ENCODE measurements around the gene KRT33B. TPM values are rescaled to one million over a fixed set of nuclear protein-coding genes. Genes with fewer than 3 reads are reported as not detected.
"Not testable (repeated sequence)": the region's sequence is repeated elsewhere in the genome, so short reads cannot be mapped to it uniquely, and the experiment has no call there.

The KRT33B gene
- total and polyA plus RNA-seq, 2 of the 8 experiments (the other 6 are each of a cell fraction or from before 2014, with no cell fraction given) = not detected

DNA sequence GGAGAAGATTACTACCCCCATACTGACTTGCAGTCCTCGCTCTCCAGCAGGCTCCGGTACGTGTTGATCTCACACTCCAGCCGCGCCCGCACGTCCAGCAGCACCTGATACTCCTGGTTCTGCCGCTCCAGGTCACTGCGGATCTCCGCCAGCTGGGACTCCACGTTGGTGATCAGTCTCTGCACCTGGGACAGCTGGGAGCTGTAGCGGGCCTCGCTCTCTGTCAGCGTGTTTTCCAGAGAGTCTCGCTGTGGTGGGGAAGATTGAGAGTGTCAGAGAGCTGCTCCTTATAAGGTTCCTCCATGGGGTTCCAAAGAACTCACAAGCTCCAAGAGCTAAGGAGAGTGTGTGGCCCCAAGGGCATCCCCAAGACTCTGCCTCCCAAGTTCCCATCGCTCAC, 23.2 kb downstream of the KRT33B start:
- H3K36me3 ChIP-seq (ENCODE audit: control insufficient read depth in 2 of 4, insufficient read depth in 4 of 4, low read length in 3 of 4); H2AFZ ChIP-seq (ENCODE audit: low read length); POLR2A ChIA-PET (ENCODE audit: partially characterized antibody); H3K79me2 ChIP-seq (ENCODE audit: control insufficient read depth in 1 of 2, insufficient read depth in 2 of 2, low read length in 2 of 2); H3K4me2 ChIP-seq (ENCODE audit: insufficient read depth in 1 of 2, low read depth in 2 of 2, low read length in 2 of 2); FAIRE-seq; H3K18ac ChIP-seq (ENCODE audit: extremely low read depth, low read length); H4K20me1 ChIP-seq (replicated peaks in 1 of 2; ENCODE audit: control insufficient read depth in 1 of 2, insufficient read depth in 2 of 2, low read length in 2 of 2); H2BK20ac ChIP-seq (ENCODE audit: low read length); H2BK5ac ChIP-seq (ENCODE audit: low read depth, low read length); H3K27ac ChIP-seq (ENCODE audit: low read depth, low read length); H3K4me3 ChIP-seq (ENCODE audit: extremely low read depth in 1 of 4, insufficient read depth in 2 of 4, low read depth in 3 of 4, low read length in 4 of 4); DNase-seq (ENCODE audit: low read depth in 1 of 2, low spot score in 2 of 2); H3K4ac ChIP-seq (replicated peaks; ENCODE audit: insufficient read length, low read depth, low read length); H3K23ac ChIP-seq (ENCODE audit: insufficient read length); H3K56ac ChIP-seq (replicated peaks; ENCODE audit: insufficient read length, low read depth, low read length); H3K9me3 ChIP-seq (ENCODE audit: insufficient read depth in 2 of 2, low read depth in 1 of 2, low read length in 1 of 2); H4K91ac ChIP-seq (replicated peaks; ENCODE audit: insufficient read length, low read length); H3K79me1 ChIP-seq (ENCODE audit: low read depth, low read length); H3K27me3 ChIP-seq (replicated peaks in 1 of 4; ENCODE audit: control insufficient read depth in 3 of 4, extremely low read depth in 1 of 4, insufficient read depth in 3 of 4, low read length in 3 of 4); H4K5ac ChIP-seq (ENCODE audit: insufficient read length, low read depth, low read length); H4K8ac ChIP-seq (ENCODE audit: extremely low read depth, insufficient read depth, low read length); H3K4me1 ChIP-seq (replicated peaks in 1 of 4; ENCODE audit: control insufficient read depth in 3 of 4, insufficient read depth in 4 of 4, low read length in 3 of 4); H2BK15ac ChIP-seq (ENCODE audit: low read length); H3K9ac ChIP-seq (replicated peaks in 1 of 4; ENCODE audit: extremely low read depth in 1 of 4, low read depth in 3 of 4, low read length in 3 of 4); H3K23me2 ChIP-seq (ENCODE audit: low read depth, low read length); H3K14ac ChIP-seq (ENCODE audit: insufficient read length); H2BK12ac ChIP-seq (ENCODE audit: low read depth, low read length); H2AK5ac ChIP-seq (ENCODE audit: low read depth, low read length); H2BK120ac ChIP-seq (replicated peaks; ENCODE audit: low read depth, low read length): not testable (repeated sequence)
- 92% methylated on average over 10 of the region's 16 CpGs; no CpG with 5 or more reads in 1 of the 2 experiments for WGBS, 2 experiments (ENCODE audit: extremely low coverage in 1 of 2, insufficient coverage in 1 of 2, insufficient read length in 1 of 2, insufficient replicate concordance in 2 of 2, low coverage in 1 of 2, low lambda C conversion rate in 2 of 2, missing lambda C conversion rate in 1 of 2)
- CTCF ChIA-PET (ENCODE audit: partially characterized antibody) = interaction anchor here (4.5 kb wide), 1 partner anchor 17 kb away, joined by 27 read pairs; no protein-coding TSS in a partner anchor
